H9 (cell line): ENCODE measurements around the gene DDTL. TPM values are rescaled to one million over a fixed set of nuclear protein-coding genes. Genes with fewer than 3 reads are reported as not detected.
"Not testable (repeated sequence)": the region's sequence is repeated elsewhere in the genome, so short reads cannot be mapped to it uniquely, and the experiment has no call there.

ENCODE experiments used
- DNase-seq: peaks from one replicate; pipeline ENCODE4 v3.0.0-alpha.2; 2017
- H2AFZ ChIP-seq: one replicate; pipeline ENCODE4 v1.6.1; 2013; ENCODE audit warnings: mild to moderate bottlenecking, low read length, control low read depth, moderate library complexity
- H2AK5ac ChIP-seq: 2 replicates; pipeline ENCODE4 v1.6.1; 2013; ENCODE audit warnings: low read length, control low read depth, mixed read lengths; ENCODE audit not compliant: insufficient read length
- H2BK120ac ChIP-seq: one replicate; pipeline ENCODE4 v1.6.1; 2013; ENCODE audit warnings: low read depth, mild to moderate bottlenecking, low read length, control low read depth, inconsistent platforms; ENCODE audit not compliant: poor library complexity, severe bottlenecking
- H2BK12ac ChIP-seq: 2 replicates; pipeline ENCODE4 v1.6.1; 2013; ENCODE audit warnings: low read length, control low read depth, mixed read lengths, low read depth; ENCODE audit not compliant: insufficient read length
- H2BK15ac ChIP-seq: 2 replicates; pipeline ENCODE4 v1.6.1; 2013; ENCODE audit warnings: low read depth, low read length, control low read depth
- H2BK20ac ChIP-seq: one replicate; pipeline ENCODE4 v1.6.1; 2013; ENCODE audit warnings: low read depth, mild to moderate bottlenecking, low read length, control low read depth, inconsistent platforms; ENCODE audit not compliant: poor library complexity, severe bottlenecking
- H2BK5ac ChIP-seq: 2 replicates; pipeline ENCODE4 v1.6.1; 2013; ENCODE audit warnings: low read length, control low read depth, mixed read lengths; ENCODE audit not compliant: insufficient read length
- H3K14ac ChIP-seq: 2 replicates; pipeline ENCODE4 v1.6.1; 2013; ENCODE audit warnings: low read length, control low read depth; ENCODE audit not compliant: insufficient read depth
- H3K18ac ChIP-seq: 2 replicates; pipeline ENCODE4 v1.6.1; 2013; ENCODE audit warnings: low read depth, mild to moderate bottlenecking, mixed read lengths, low read length, control low read depth; ENCODE audit not compliant: insufficient read length
- H3K23ac ChIP-seq: 2 replicates; pipeline ENCODE4 v1.6.1; 2013; ENCODE audit warnings: low read length, control low read depth, mixed read lengths, low read depth; ENCODE audit not compliant: insufficient read length
- H3K23me2 ChIP-seq: 2 replicates; pipeline ENCODE4 v1.6.1; 2013; ENCODE audit warnings: low read depth, mild to moderate bottlenecking, mixed read lengths, low read length, control low read depth; ENCODE audit not compliant: insufficient read length, poor library complexity, severe bottlenecking
- H3K27ac ChIP-seq: 2 replicates; pipeline ENCODE4 v1.5.1; 2013; ENCODE audit warnings: low read length, control low read depth, mixed read lengths, low read depth; ENCODE audit not compliant: insufficient read length
- H3K27me3 ChIP-seq: 2 replicates; pipeline ENCODE4 v1.6.1; 2013; ENCODE audit warnings: low read length, control low read depth, inconsistent platforms; ENCODE audit not compliant: insufficient read depth
- H3K4ac ChIP-seq: 2 replicates; pipeline ENCODE4 v1.6.1; 2013; ENCODE audit warnings: low read depth, mild to moderate bottlenecking, control low read depth, inconsistent platforms, low read length, moderate library complexity
- H3K4me1 ChIP-seq: 2 replicates; pipeline ENCODE4 v1.6.1; 2013; ENCODE audit warnings: low read length, control low read depth, inconsistent platforms; ENCODE audit not compliant: insufficient read depth
- H3K4me2 ChIP-seq: 2 replicates; pipeline ENCODE4 v1.6.1; 2013; ENCODE audit warnings: low read length, control low read depth, mixed read lengths; ENCODE audit not compliant: insufficient read length, insufficient read depth
- H3K56ac ChIP-seq: 2 replicates; pipeline ENCODE4 v1.6.1; 2013; ENCODE audit warnings: low read depth, mild to moderate bottlenecking, mixed read lengths, low read length, control low read depth; ENCODE audit not compliant: insufficient read length
- H3K79me1 ChIP-seq: 2 replicates; pipeline ENCODE4 v1.6.1; 2013; ENCODE audit warnings: low read depth, mild to moderate bottlenecking, moderate library complexity, low read length, control low read depth, inconsistent platforms; ENCODE audit not compliant: insufficient read depth, poor library complexity, severe bottlenecking
- H3K79me2 ChIP-seq: 2 replicates; pipeline ENCODE4 v1.6.1; 2013; ENCODE audit warnings: low read length, control low read depth, inconsistent platforms; ENCODE audit not compliant: insufficient read depth
- H3K9ac ChIP-seq: 2 replicates; pipeline ENCODE4 v1.6.1; 2013; ENCODE audit warnings: low read length, control low read depth, mixed read lengths; ENCODE audit not compliant: insufficient read length; ENCODE audit errors: extremely low read depth
- H3K9me3 ChIP-seq: one replicate; pipeline ENCODE4 v1.6.1; 2013; ENCODE audit warnings: low read depth, low read length, inconsistent platforms; ENCODE audit not compliant: control insufficient read depth
- H3T11ph ChIP-seq: one replicate; pipeline ENCODE4 v1.6.1; 2013; ENCODE audit warnings: mild to moderate bottlenecking, low read length, control low read depth, inconsistent platforms
- H4K20me1 ChIP-seq: one replicate; pipeline ENCODE4 v1.6.1; 2013; ENCODE audit not compliant: control insufficient read depth, insufficient read length, insufficient read depth
- H4K5ac ChIP-seq: 2 replicates; pipeline ENCODE4 v1.6.1; 2013; ENCODE audit warnings: low read depth, mild to moderate bottlenecking, mixed read lengths, low read length, control low read depth; ENCODE audit not compliant: insufficient read length
- H4K8ac ChIP-seq: replicated peaks from 2 replicates; pipeline ENCODE4 v1.6.1; 2013; ENCODE audit warnings: low read length, control low read depth, mixed read lengths, low read depth; ENCODE audit not compliant: insufficient read length
- H4K91ac ChIP-seq: 2 replicates; pipeline ENCODE4 v1.6.1; 2013; ENCODE audit warnings: low read depth, mild to moderate bottlenecking, moderate library complexity, mixed read lengths, low read length, control low read depth; ENCODE audit not compliant: insufficient read length
- H3K27ac Mint-ChIP-seq, 3 experiments: 2 replicates in 2 of 3; 3 replicates in 1 of 3; pipeline ENCODE4 v1.8.0; 2020 to 2021; ENCODE audit warnings: mixed read lengths in 3 of 3, mild to moderate bottlenecking in 1 of 3, moderate library complexity in 1 of 3
- H3K27me3 Mint-ChIP-seq: 2 replicates; pipeline ENCODE4 v1.8.0; 2021; ENCODE audit warnings: low read depth, mild to moderate bottlenecking, moderate library complexity, mixed read lengths
- H3K36me3 Mint-ChIP-seq, 3 experiments: 2 replicates in 2 of 3; 3 replicates in 1 of 3; pipeline ENCODE4 v1.8.0; 2020 to 2021; ENCODE audit warnings: low read depth in 3 of 3, mixed read lengths in 3 of 3; ENCODE audit not compliant: insufficient read depth in 1 of 3
- H3K4me1 Mint-ChIP-seq, 2 experiments: 2 replicates each; pipeline ENCODE4 v1.8.0; 2020; ENCODE audit warnings: mixed read lengths in 2 of 2
- H3K4me3 Mint-ChIP-seq, 2 experiments: 2 replicates in 1 of 2; 3 replicates in 1 of 2; pipeline ENCODE4 v1.8.0; 2020 to 2021; ENCODE audit warnings: mild to moderate bottlenecking in 2 of 2, mixed read lengths in 2 of 2, moderate library complexity in 1 of 2
- H3K9me3 Mint-ChIP-seq, 2 experiments: 2 replicates in 1 of 2; 3 replicates in 1 of 2; pipeline ENCODE4 v1.8.0; 2020; ENCODE audit warnings: mild to moderate bottlenecking in 2 of 2, mixed read lengths in 2 of 2, moderate library complexity in 1 of 2
- WGBS: extraction: QIAGEN DNeasy Blood & Tissue Kit; methylation state at CpG from one replicate; pipeline ENCODE4 v1.1.7; 2013; ENCODE audit warnings: missing lambda C conversion rate, low lambda C conversion rate, mixed read lengths; ENCODE audit not compliant: insufficient read length; ENCODE audit errors: extremely low coverage; 5-methylcytosine and 5-hydroxymethylcytosine counted together
- total RNA-seq: library from RNA; stranded (reverse); gene quantifications from 2 replicates; pipeline ENCODE4 v1.2.1, GENCODE V29; 2021
- TF ChIP-seq, protein P1 (sequence below): fragments of 200-600 bp; sonication (generic); conservative IDR thresholded peaks from 3 replicates; pipeline ENCODE4 v1.8.0; 2021; ENCODE audit warnings: antibody characterized with exemption, mild to moderate bottlenecking

DDTL gene
- total RNA-seq, 1 experiment from 2014 or later: not detected

DNA sequence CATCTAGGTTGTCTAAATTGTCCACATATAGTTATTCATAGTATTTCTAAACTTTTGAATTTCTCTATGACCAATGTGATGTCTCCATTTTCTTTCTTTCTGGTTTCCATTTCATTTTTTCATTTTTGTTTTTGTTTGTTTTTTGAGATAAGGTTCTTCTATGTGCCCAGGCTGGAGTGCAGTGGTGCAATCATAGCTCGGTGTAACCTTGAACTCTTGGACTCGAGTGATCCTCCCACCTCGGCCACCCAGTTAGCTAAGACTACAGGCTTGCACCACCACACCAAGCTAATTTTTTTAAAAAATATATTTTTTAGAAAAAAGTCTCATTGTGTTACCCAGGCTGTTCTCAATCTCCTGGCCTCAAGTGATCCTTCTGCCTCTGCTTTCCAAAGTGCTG lies 30.4 kb downstream of the DDTL start:
- H2AK5ac ChIP-seq: no peak overlapping the region
- H2AFZ ChIP-seq: no peak overlapping the region
- H3K4me1 ChIP-seq: peaks cover 3% of the 10 kb centered on the region; the same call in 1 of the 2 replicates
- H3T11ph ChIP-seq: no peak overlapping the region
- no peak overlapping the region for H3K14ac ChIP-seq
- no peak overlapping the region for H3K4me2 ChIP-seq
- no peak overlapping the region for H2BK120ac ChIP-seq
- H3K27ac Mint-ChIP-seq: no peak overlapping the region
- no peak overlapping the region for H4K91ac ChIP-seq
- H4K8ac ChIP-seq: no peak overlapping the region
- H4K5ac ChIP-seq: no peak overlapping the region
- no peak overlapping the region for H3K27ac ChIP-seq
- no peaks in the 10 kb centered on the region; a peak in 3 of 7 replicates for H3K36me3 Mint-ChIP-seq
- no peaks in the 10 kb centered on the region for H3K23me2 ChIP-seq
- no peaks in the 10 kb centered on the region for H3K79me1 ChIP-seq
- no peak overlapping the region for H3K4ac ChIP-seq
- no CpG with 5 or more reads among the region's 3 CpGs for WGBS
- no peak overlapping the region for H2BK20ac ChIP-seq
- no peaks in the 10 kb centered on the region for H3K27me3 ChIP-seq
- no peak overlapping the region for H3K23ac ChIP-seq
- no peak overlapping the region for H2BK5ac ChIP-seq
- H4K20me1 ChIP-seq: no peaks in the 10 kb centered on the region
- peaks cover 7% of the 10 kb centered on the region for H3K27me3 Mint-ChIP-seq
- no peak overlapping the region for H3K18ac ChIP-seq
- peaks cover 10 to 13% of the 10 kb centered on the region in 2 experiments for H3K4me1 Mint-ChIP-seq
- no peak overlapping the region for H2BK12ac ChIP-seq
- no peak overlapping the region for H3K56ac ChIP-seq
- no peak overlapping the region for H2BK15ac ChIP-seq
- peaks cover 0 to 4% of the 10 kb centered on the region in 2 experiments; a peak in 1 of 5 replicates for H3K9me3 Mint-ChIP-seq
- H3K9ac ChIP-seq: no peak overlapping the region
- DNase-seq: no peak
- H3K4me3 Mint-ChIP-seq: no peak overlapping the region
- H3K79me2 ChIP-seq: no peaks in the 10 kb centered on the region
- TF ChIP-seq, protein P1, sequence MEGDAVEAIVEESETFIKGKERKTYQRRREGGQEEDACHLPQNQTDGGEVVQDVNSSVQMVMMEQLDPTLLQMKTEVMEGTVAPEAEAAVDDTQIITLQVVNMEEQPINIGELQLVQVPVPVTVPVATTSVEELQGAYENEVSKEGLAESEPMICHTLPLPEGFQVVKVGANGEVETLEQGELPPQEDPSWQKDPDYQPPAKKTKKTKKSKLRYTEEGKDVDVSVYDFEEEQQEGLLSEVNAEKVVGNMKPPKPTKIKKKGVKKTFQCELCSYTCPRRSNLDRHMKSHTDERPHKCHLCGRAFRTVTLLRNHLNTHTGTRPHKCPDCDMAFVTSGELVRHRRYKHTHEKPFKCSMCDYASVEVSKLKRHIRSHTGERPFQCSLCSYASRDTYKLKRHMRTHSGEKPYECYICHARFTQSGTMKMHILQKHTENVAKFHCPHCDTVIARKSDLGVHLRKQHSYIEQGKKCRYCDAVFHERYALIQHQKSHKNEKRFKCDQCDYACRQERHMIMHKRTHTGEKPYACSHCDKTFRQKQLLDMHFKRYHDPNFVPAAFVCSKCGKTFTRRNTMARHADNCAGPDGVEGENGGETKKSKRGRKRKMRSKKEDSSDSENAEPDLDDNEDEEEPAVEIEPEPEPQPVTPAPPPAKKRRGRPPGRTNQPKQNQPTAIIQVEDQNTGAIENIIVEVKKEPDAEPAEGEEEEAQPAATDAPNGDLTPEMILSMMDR: no peak
- no peaks in the 10 kb centered on the region for H3K9me3 ChIP-seq

DNA sequence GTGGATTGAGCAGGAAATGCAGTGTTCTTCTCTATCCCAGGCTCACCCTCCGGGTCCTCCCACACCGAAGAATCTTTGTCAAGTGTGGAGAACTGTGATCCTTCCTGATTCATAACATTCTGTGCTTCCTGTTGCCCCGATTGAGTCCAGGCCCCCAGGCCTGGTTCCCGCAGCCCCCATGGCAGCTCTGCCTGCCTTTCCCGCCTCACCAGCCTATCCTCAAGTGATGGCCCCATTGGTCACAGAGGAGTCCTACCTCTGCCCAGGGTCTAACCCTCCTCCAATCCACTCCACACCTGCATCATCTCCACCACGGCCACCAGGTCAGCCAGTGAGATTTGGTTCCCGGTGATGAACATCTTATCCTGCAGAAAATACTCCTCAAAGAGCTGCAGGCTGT lies 33.1 kb downstream of the DDTL start:
- H3K14ac ChIP-seq, H3T11ph ChIP-seq, H3K56ac ChIP-seq, H3K79me2 ChIP-seq, H3K79me1 ChIP-seq, H3K9me3 ChIP-seq, H3K4me3 Mint-ChIP-seq, H3K9me3 Mint-ChIP-seq, H3K27me3 ChIP-seq, H4K5ac ChIP-seq, H3K23me2 ChIP-seq, H3K18ac ChIP-seq, H3K4me2 ChIP-seq, H3K27ac ChIP-seq, H3K4ac ChIP-seq, H4K8ac ChIP-seq, H4K20me1 ChIP-seq, H2AK5ac ChIP-seq, H2BK5ac ChIP-seq, H4K91ac ChIP-seq, H2BK120ac ChIP-seq, H2BK12ac ChIP-seq, H2BK15ac ChIP-seq, H3K36me3 Mint-ChIP-seq, H3K23ac ChIP-seq, H3K4me1 ChIP-seq, H3K9ac ChIP-seq, DNase-seq, H2AFZ ChIP-seq, H2BK20ac ChIP-seq: not testable (repeated sequence)
- Mint-ChIP-seq H3K4me1 (peaks cover 12 to 20% of the 10 kb centered on the region in 2 experiments), H3K27me3 (peaks cover 12% of the 10 kb centered on the region), H3K27ac (peak overlapping the region in 1 of 3 experiments; percentile 60; a peak in 1 of 7 replicates)
- WGBS: no CpG with 5 or more reads among the region's 7 CpGs
